Astrocyte of the cerebellum (primary cell): ENCODE data around the gene RYR1.

ENCODE experiments used
- DNase-seq: peaks from one replicate; pipeline ENCODE4 v3.0.0-alpha.2; 2011; ENCODE audit warnings: low read depth
- H3K4me3 ChIP-seq: 2 replicates; pipeline ENCODE4 v1.5.1; 2011; ENCODE audit warnings: mild to moderate bottlenecking, low read depth, low read length, moderate library complexity
- in situ Hi-C: cut with HindIII; loops from 2 replicates; pipeline ENCODE4 v1.10.0; 2017; ENCODE audit warnings: low sequenced_read_pairs
- TF ChIP-seq, protein P1 (sequence below): IDR thresholded peaks from 2 replicates; pipeline ENCODE4 v1.5.1; 2012; ENCODE audit warnings: low read length, low read depth, moderate library complexity, mild to moderate bottlenecking; ENCODE audit errors: missing control alignments

Gene RYR1

GRCh38 chr19:38500450-38500849 lies 67.0 kb downstream of the RYR1 start:
- in situ Hi-C loops: no loop called here
- H3K4me3 ChIP-seq: no peak overlapping the region
- DNase-seq: no peak
- TF ChIP-seq, protein P1, sequence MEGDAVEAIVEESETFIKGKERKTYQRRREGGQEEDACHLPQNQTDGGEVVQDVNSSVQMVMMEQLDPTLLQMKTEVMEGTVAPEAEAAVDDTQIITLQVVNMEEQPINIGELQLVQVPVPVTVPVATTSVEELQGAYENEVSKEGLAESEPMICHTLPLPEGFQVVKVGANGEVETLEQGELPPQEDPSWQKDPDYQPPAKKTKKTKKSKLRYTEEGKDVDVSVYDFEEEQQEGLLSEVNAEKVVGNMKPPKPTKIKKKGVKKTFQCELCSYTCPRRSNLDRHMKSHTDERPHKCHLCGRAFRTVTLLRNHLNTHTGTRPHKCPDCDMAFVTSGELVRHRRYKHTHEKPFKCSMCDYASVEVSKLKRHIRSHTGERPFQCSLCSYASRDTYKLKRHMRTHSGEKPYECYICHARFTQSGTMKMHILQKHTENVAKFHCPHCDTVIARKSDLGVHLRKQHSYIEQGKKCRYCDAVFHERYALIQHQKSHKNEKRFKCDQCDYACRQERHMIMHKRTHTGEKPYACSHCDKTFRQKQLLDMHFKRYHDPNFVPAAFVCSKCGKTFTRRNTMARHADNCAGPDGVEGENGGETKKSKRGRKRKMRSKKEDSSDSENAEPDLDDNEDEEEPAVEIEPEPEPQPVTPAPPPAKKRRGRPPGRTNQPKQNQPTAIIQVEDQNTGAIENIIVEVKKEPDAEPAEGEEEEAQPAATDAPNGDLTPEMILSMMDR: no peak

GRCh38 chr19:38502410-38503076 lies 69.1 kb downstream of the RYR1 start:
- in situ Hi-C loops: no loop called here
- no peak overlapping the region for H3K4me3 ChIP-seq
- TF ChIP-seq, protein P1: no peak
- no peak for DNase-seq

DNA sequence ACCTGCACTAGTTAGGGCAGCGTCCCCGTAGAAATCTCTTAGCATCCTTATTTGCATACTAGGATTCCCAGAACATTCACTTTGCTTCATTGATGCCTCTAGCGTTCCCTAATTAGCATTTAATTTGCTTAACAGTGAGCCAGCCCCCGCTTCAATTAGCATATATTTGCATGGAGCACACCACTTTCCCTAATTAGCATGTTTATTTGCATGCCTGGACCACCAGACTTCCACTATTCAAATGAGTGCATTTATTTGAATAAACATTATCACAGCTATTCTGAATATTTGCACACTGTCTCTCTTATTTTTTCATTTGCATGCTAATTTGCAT lies 69.6 kb downstream of the RYR1 start:
- in situ Hi-C loops: no loop called here
- DNase-seq: no peak
- TF ChIP-seq, protein P1: no peak
- no peak overlapping the region for H3K4me3 ChIP-seq

DNA sequence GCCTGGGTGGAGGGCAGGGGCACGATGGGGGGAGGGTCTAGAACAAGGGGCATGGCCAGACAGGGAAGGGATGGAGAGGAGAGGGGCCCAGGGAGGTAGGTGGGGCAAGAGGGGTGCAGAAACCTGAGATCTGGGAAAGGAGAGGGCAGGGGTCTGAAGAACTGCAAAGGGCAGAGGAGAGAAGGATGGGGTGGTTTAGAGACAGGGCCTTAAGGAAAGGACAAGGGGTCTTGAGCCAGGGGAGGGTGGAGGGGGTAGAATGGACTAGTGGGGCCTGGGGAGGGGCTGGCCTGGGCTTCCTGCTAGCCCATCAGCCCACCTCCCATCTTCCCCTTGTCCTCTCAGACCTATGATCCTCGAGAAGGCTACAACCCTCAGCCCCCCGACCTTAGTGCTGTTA lies 72.5 kb downstream of the RYR1 start:
- TF ChIP-seq, protein P1: no peak
- no peak for DNase-seq
- in situ Hi-C loops: no loop called here
- no peak overlapping the region for H3K4me3 ChIP-seq

DNA sequence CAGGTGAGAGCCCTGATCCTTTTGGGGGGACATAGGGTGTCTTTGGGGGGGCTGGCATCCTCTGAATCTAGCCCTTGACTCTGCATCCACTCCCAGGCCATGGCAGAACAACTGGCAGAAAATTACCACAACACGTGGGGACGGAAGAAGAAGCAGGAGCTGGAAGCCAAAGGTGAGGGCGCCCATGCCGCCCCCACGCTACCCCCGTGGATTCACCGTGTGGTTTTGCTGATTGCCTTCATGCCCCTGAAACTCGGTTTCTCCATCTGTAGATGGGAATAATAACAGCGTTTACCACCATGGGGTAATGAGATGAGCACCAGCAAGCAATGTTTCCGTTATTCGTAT lies 72.9 kb downstream of the RYR1 start:
- DNase-seq: no peak
- in situ Hi-C loops: no loop called here
- TF ChIP-seq, protein P1: no peak
- H3K4me3 ChIP-seq: no peak overlapping the region

- DNase-seq: no peak
- H3K4me3 ChIP-seq: no peak overlapping the region
- TF ChIP-seq, protein P1: no peak
- in situ Hi-C loops: no loop called here
Observed at GRCh38 chr19:38506723-38507550, 73.4 kb downstream of the RYR1 start.
